ENCODE data around the gene RALGAPA1.
"Not testable (repeated sequence)": the region's sequence is repeated elsewhere in the genome, so short reads cannot be mapped to it uniquely, and the experiment has no call there.

The RALGAPA1 gene

GRCh38 chr14:35696575-35696974, 112.5 kb downstream of the RALGAPA1 start:
- DNase-seq, result no peak

GRCh38 chr14:35696119-35696518, 113.0 kb downstream of the RALGAPA1 start:
- DNase-seq, result no peak

- DNase-seq, result no peak
These were observed 113.4 kb downstream of the RALGAPA1 start for GRCh38 chr14:35695647-35696046.

GRCh38 chr14:35695072-35695471, 114.0 kb downstream of the RALGAPA1 start:
- DNase-seq, result no peak

GRCh38 chr14:35689000-35689460, 120.1 kb downstream of the RALGAPA1 start:
- DNase-seq, result no peak

GRCh38 chr14:35688126-35688826, 120.8 kb downstream of the RALGAPA1 start:
- no peak for DNase-seq

GRCh38 chr14:35687335-35687939, 121.7 kb downstream of the RALGAPA1 start:
- peak; percentile 33 for DNase-seq

GRCh38 chr14:35683688-35684087, 125.4 kb downstream of the RALGAPA1 start:
- not testable (repeated sequence) for DNase-seq

- no peak for DNase-seq
These were observed 126.3 kb downstream of the RALGAPA1 start for GRCh38 chr14:35682802-35683201.

- DNase-seq, result no peak
These were observed 130.6 kb downstream of the RALGAPA1 start for GRCh38 chr14:35678403-35679028.

GRCh38 chr14:35669782-35670181, 139.3 kb downstream of the RALGAPA1 start:
- DNase-seq, result no peak

GRCh38 chr14:35666429-35667043, 142.6 kb downstream of the RALGAPA1 start:
- DNase-seq, result no peak

- DNase-seq, result no peak
These were observed 147.2 kb downstream of the RALGAPA1 start for GRCh38 chr14:35661875-35662274.

- no peak for DNase-seq
These were observed 156.1 kb downstream of the RALGAPA1 start for GRCh38 chr14:35653045-35653444.

GRCh38 chr14:35643513-35643912, 165.6 kb downstream of the RALGAPA1 start:
- no peak for DNase-seq

- DNase-seq, result no peak
These were observed 171.2 kb downstream of the RALGAPA1 start for GRCh38 chr14:35637851-35638250.

GRCh38 chr14:35637269-35637668, 171.8 kb downstream of the RALGAPA1 start:
- DNase-seq, result no peak

GRCh38 chr14:35632676-35633075, 176.4 kb downstream of the RALGAPA1 start:
- DNase-seq, result no peak

- no peak for DNase-seq
These were observed 176.8 kb downstream of the RALGAPA1 start for GRCh38 chr14:35632271-35632670.

GRCh38 chr14:35631071-35631805, 177.9 kb downstream of the RALGAPA1 start:
- DNase-seq, result no peak

- DNase-seq, result no peak
These were observed 180.1 kb downstream of the RALGAPA1 start for GRCh38 chr14:35628989-35629388.

GRCh38 chr14:35626947-35627346, 182.1 kb downstream of the RALGAPA1 start:
- not testable (repeated sequence) for DNase-seq

- not testable (repeated sequence) for DNase-seq
These were observed 187.1 kb downstream of the RALGAPA1 start for GRCh38 chr14:35621996-35622395.
